Right atrium auricular region (tissue), 2 donors: ENCODE data around the gene CNTNAP5. TPM values are rescaled to one million over a fixed set of nuclear protein-coding genes. Genes with fewer than 3 reads are reported as not detected.

ENCODE experiments used
- DNase-seq: peaks from one replicate; pipeline ENCODE4 v3.0.0-alpha.2; 2019; ENCODE audit warnings: low spot score
- H3K27ac ChIP-seq, 2 donors: fragments of 200-600 bp; sonication (generic); 1 replicate in 1 of 2; 2 replicates in 1 of 2; pipeline ENCODE4 v1.5.1; 2016 to 2019
- H3K27me3 ChIP-seq, 2 donors: fragments of 200-600 bp; sonication (generic); one replicate each; pipeline versions ENCODE4 v1.5.1 to v1.6.0; 2017 to 2019
- H3K36me3 ChIP-seq: fragments of 200-600 bp; sonication (generic); one replicate; pipeline ENCODE4 v1.5.1; 2016
- H3K4me1 ChIP-seq, 2 donors: fragments of 200-600 bp; sonication (generic); one replicate each; pipeline versions ENCODE4 v1.5.1 to v1.6.0; 2017 to 2019
- H3K4me3 ChIP-seq, 2 donors: fragments of 200-600 bp; sonication (generic); 1 replicate in 1 of 2; 2 replicates in 1 of 2; pipeline ENCODE4 v1.5.1; 2017 to 2019; ENCODE audit warnings: mild to moderate bottlenecking in 1 of 2, moderate library complexity in 1 of 2
- H3K9me3 ChIP-seq, 2 donors: fragments of 200-600 bp; sonication (generic); one replicate each; pipeline ENCODE4 v1.5.1; 2019
- CTCF ChIP-seq, 2 donors: fragments of 200-600 bp; sonication (generic); IDR thresholded peaks; one replicate each; pipeline ENCODE4 v1.5.1; 2019; ENCODE audit warnings: antibody characterized with exemption in 2 of 2
- total RNA-seq, 2 donors: library from RNA; depleted of rRNA; stranded (reverse); fragments of >200 nt; gene quantifications; one replicate each; pipeline ENCODE4 v1.1.0, GENCODE V29; 2016

The CNTNAP5 gene
- total RNA-seq, 2 donors from 2014 or later, result not detected

GRCh38 chr2:124708661-124709060 is 683.6 kb downstream of the CNTNAP5 start:
- Histone ChIP-seq H3K36me3 (no peaks in the 10 kb centered on the region), H3K27me3 (no peaks in the 10 kb centered on the region), H3K27ac (no peak overlapping the region), H3K4me1 (no peaks in the 10 kb centered on the region), H3K4me3 (no peak overlapping the region), H3K9me3 (no peaks in the 10 kb centered on the region)
- TF ChIP-seq CTCF (IDR thresholded peaks at IDR 0.05), result no peak
- no peak for DNase-seq

GRCh38 chr2:124713969-124714368 is 688.9 kb downstream of the CNTNAP5 start:
- Histone ChIP-seq H3K27ac (no peak overlapping the region), H3K27me3 (no peaks in the 10 kb centered on the region), H3K4me1 (no peaks in the 10 kb centered on the region), H3K9me3 (no peaks in the 10 kb centered on the region), H3K4me3 (no peak overlapping the region), H3K36me3 (no peaks in the 10 kb centered on the region)
- no peak for DNase-seq
- no peak for TF ChIP-seq CTCF (IDR thresholded peaks at IDR 0.05)

GRCh38 chr2:124725187-124725586 is 700.1 kb downstream of the CNTNAP5 start:
- no peaks in the 10 kb centered on the region for H3K4me1 ChIP-seq
- no peaks in the 10 kb centered on the region for H3K27me3 ChIP-seq
- no peaks in the 10 kb centered on the region for H3K36me3 ChIP-seq
- no peak for TF ChIP-seq CTCF (IDR thresholded peaks at IDR 0.05)
- no peak for DNase-seq
- H3K9me3 ChIP-seq, result no peaks in the 10 kb centered on the region
- no peak overlapping the region for H3K4me3 ChIP-seq
- no peak overlapping the region for H3K27ac ChIP-seq

- no peaks in the 10 kb centered on the region for H3K27me3 ChIP-seq
- H3K9me3 ChIP-seq, result no peaks in the 10 kb centered on the region
- H3K27ac ChIP-seq, result no peak overlapping the region
- DNase-seq, result no peak
- H3K4me3 ChIP-seq, result no peak overlapping the region
- TF ChIP-seq CTCF (IDR thresholded peaks at IDR 0.05), result no peak
- no peaks in the 10 kb centered on the region for H3K4me1 ChIP-seq
- no peaks in the 10 kb centered on the region for H3K36me3 ChIP-seq
Observed at GRCh38 chr2:124740636-124741035, 715.5 kb downstream of the CNTNAP5 start.

- Histone ChIP-seq H3K4me3 (no peak overlapping the region), H3K27ac (no peak overlapping the region), H3K9me3 (no peaks in the 10 kb centered on the region), H3K4me1 (no peaks in the 10 kb centered on the region), H3K36me3 (no peaks in the 10 kb centered on the region), H3K27me3 (no peaks in the 10 kb centered on the region)
- TF ChIP-seq CTCF (IDR thresholded peaks at IDR 0.05), result no peak
- no peak for DNase-seq
Observed at GRCh38 chr2:124753842-124754241, 728.8 kb downstream of the CNTNAP5 start.

- no peak for DNase-seq
- TF ChIP-seq CTCF (IDR thresholded peaks at IDR 0.05), result no peak
- H3K27me3 ChIP-seq, result no peaks in the 10 kb centered on the region
- no peak overlapping the region for H3K27ac ChIP-seq
- H3K4me3 ChIP-seq, result no peak overlapping the region
- no peaks in the 10 kb centered on the region for H3K4me1 ChIP-seq
- no peaks in the 10 kb centered on the region for H3K9me3 ChIP-seq
- no peaks in the 10 kb centered on the region for H3K36me3 ChIP-seq
Observed at GRCh38 chr2:124755386-124755785, 730.3 kb downstream of the CNTNAP5 start.
